ENCODE measurements around the gene C11orf68. TPM values are rescaled to one million over a fixed set of nuclear protein-coding genes. Genes with fewer than 3 reads are reported as not detected.

Gene C11orf68
- total and polyA plus RNA-seq, 4 donors = 17.9 to 38.8 (median 28.8) TPM

- Histone ChIP-seq H3K4me3 (no peak overlapping the region), H3K27me3 (ENCODE audit: control insufficient read depth in 3 of 3, insufficient read depth in 3 of 3, low read length in 2 of 3) (no peaks in the 10 kb centered on the region), H3K9me3 (ENCODE audit: control insufficient read depth in 4 of 4, insufficient read depth in 3 of 4, low read length in 3 of 4) (no peaks in the 10 kb centered on the region), H3K36me3 (ENCODE audit: control insufficient read depth in 4 of 4, insufficient read depth in 4 of 4, low read length in 4 of 4) (peaks cover 0 to 17% (median 0%) of the 10 kb centered on the region in 4 donors), H3K27ac (ENCODE audit: low read depth in 1 of 2, low read length in 1 of 2) (peak overlapping the region; percentile 84 to 85), H3K9ac (ENCODE audit: insufficient read depth in 1 of 2, low read length in 2 of 2) (no peak overlapping the region), H3K4me1 (ENCODE audit: control insufficient read depth in 5 of 5, insufficient read depth in 5 of 5, low read length in 5 of 5) (peaks cover 9 to 38% (median 25%) of the 10 kb centered on the region in 5 donors)
- WGBS, 2 donors = 42 to 64% methylated on average over 9 to 10 of the region's 10 CpGs
- DNase-seq = no peak
- no peak for ATAC-seq (ENCODE audit: insufficient read depth, low FRiP score)
- TF ChIP-seq, protein P1, sequence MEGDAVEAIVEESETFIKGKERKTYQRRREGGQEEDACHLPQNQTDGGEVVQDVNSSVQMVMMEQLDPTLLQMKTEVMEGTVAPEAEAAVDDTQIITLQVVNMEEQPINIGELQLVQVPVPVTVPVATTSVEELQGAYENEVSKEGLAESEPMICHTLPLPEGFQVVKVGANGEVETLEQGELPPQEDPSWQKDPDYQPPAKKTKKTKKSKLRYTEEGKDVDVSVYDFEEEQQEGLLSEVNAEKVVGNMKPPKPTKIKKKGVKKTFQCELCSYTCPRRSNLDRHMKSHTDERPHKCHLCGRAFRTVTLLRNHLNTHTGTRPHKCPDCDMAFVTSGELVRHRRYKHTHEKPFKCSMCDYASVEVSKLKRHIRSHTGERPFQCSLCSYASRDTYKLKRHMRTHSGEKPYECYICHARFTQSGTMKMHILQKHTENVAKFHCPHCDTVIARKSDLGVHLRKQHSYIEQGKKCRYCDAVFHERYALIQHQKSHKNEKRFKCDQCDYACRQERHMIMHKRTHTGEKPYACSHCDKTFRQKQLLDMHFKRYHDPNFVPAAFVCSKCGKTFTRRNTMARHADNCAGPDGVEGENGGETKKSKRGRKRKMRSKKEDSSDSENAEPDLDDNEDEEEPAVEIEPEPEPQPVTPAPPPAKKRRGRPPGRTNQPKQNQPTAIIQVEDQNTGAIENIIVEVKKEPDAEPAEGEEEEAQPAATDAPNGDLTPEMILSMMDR (IDR thresholded peaks at IDR 0.05; ENCODE audit: control extremely low read depth, extremely low read depth) = no peak
Measured at GRCh38 chr11:65915101-65915820, 3.6 kb downstream of the C11orf68 start.

DNA sequence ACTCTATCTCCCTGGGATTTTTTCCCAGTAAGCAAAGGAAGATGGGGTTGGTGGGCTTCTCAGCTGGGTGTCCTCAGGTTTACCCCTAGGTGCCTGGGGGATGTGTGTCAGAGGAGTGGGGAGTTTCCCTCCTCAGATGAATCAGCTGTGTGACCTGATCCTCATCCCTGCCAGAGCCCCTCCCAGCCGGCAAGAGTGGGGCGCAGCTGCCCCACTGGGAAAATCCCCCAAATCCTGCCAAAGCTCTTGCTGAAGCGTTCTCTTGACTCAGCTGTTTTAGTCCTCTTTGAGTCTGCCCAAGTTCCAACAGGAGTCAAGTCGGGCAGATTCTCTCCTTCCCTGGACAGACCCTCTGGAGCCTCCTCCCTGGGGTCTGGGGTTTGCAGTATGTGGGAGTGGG is 6.0 kb downstream of the C11orf68 start:
- ATAC-seq (ENCODE audit: insufficient read depth, low FRiP score) = no peak
- TF ChIP-seq, protein P1 (IDR thresholded peaks at IDR 0.05; ENCODE audit: control extremely low read depth, extremely low read depth) = no peak
- no peak overlapping the region for H3K4me3 ChIP-seq
- no peaks in the 10 kb centered on the region for H3K9me3 ChIP-seq (ENCODE audit: control insufficient read depth in 4 of 4, insufficient read depth in 3 of 4, low read length in 3 of 4)
- no peak overlapping the region for H3K9ac ChIP-seq (ENCODE audit: insufficient read depth in 1 of 2, low read length in 2 of 2)
- no peak overlapping the region for H3K27ac ChIP-seq (ENCODE audit: low read depth in 1 of 2, low read length in 1 of 2)
- H3K4me1 ChIP-seq (ENCODE audit: control insufficient read depth in 5 of 5, insufficient read depth in 5 of 5, low read length in 5 of 5) = peaks cover 6 to 34% (median 21%) of the 10 kb centered on the region in 5 donors
- peaks cover 0 to 11% (median 0%) of the 10 kb centered on the region in 4 donors for H3K36me3 ChIP-seq (ENCODE audit: control insufficient read depth in 4 of 4, insufficient read depth in 4 of 4, low read length in 4 of 4)
- no peak for DNase-seq
- H3K27me3 ChIP-seq (ENCODE audit: control insufficient read depth in 3 of 3, insufficient read depth in 3 of 3, low read length in 2 of 3) = peaks cover 0 to 3% (median 2%) of the 10 kb centered on the region in 3 donors
- 53 to 83% methylated on average over 4 of the region's 4 CpGs for WGBS, 2 donors

DNA sequence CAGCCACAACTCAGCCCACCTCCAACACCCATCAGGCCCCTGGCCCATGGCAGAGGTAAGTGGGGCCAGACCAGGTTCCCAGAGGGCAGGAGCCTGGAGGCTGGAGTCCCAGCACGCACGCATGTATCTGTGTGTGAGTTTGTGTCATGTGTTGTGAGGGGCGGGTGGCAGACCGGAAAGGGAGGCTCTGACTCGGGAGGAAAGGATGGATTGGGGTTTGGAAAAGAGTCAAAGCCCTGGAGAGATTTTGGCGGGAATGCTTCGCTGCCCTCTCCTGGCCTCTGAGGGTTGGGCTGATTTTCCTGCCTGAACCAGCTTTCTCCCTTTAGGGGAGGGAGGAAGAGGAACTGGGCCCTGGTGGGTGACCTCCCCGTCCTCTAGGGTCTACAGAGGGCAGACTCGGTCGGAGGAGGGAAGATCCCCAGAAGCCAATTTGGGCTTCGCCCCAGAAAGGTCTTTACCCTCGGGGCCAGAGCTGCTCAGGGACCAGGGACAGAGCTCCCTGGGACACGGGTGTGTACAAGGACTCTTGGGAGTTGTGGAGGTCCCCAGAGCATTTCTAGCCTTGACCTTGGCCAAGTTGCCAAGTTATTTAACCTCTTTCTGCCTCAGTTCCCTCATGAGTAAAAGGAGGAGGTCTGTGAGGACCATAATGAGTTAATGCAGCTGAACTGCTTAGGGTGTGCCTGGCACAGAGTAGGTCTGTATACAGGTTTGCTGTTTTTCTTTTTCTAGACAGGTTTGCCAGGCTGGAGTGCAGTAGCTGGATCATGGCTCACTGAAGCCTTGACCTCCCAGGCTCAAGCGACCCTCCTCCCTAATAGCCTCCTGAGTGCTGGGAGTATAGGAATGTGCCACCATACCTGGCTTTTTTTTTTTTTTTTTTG is 6.9 kb downstream of the C11orf68 start:
- peaks cover 0 to 3% (median 2%) of the 10 kb centered on the region in 3 donors for H3K27me3 ChIP-seq (ENCODE audit: control insufficient read depth in 3 of 3, insufficient read depth in 3 of 3, low read length in 2 of 3)
- no peaks in the 10 kb centered on the region for H3K9me3 ChIP-seq (ENCODE audit: control insufficient read depth in 4 of 4, insufficient read depth in 3 of 4, low read length in 3 of 4)
- H3K36me3 ChIP-seq (ENCODE audit: control insufficient read depth in 4 of 4, insufficient read depth in 4 of 4, low read length in 4 of 4) = peaks cover 0 to 3% (median 0%) of the 10 kb centered on the region in 4 donors
- peak overlapping the region in 1 of 2 donors; percentile 68 for H3K27ac ChIP-seq (ENCODE audit: low read depth in 1 of 2, low read length in 1 of 2)
- H3K9ac ChIP-seq (ENCODE audit: insufficient read depth in 1 of 2, low read length in 2 of 2) = no peak overlapping the region
- TF ChIP-seq, protein P1 (IDR thresholded peaks at IDR 0.05; ENCODE audit: control extremely low read depth, extremely low read depth) = no peak
- DNase-seq (peak; percentile 86 to 95 (median 92)), ATAC-seq (ENCODE audit: insufficient read depth, low FRiP score) (peak; percentile 30)
- no peak overlapping the region for H3K4me3 ChIP-seq
- 21 to 24% methylated on average over 14 of the region's 14 CpGs for WGBS, 2 donors
- H3K4me1 ChIP-seq (ENCODE audit: control insufficient read depth in 5 of 5, insufficient read depth in 5 of 5, low read length in 5 of 5) = peaks cover 0 to 27% (median 15%) of the 10 kb centered on the region in 5 donors
